ENCODE results near the gene ROBO4.

ROBO4 gene

GRCh38 chr11:124894606-124895430 lies 2.8 kb downstream of the ROBO4 start:
- Histone ChIP-seq H3K9ac (ENCODE audit: low read length) (no peak overlapping the region), H3K9me3 (ENCODE audit: control insufficient read depth, low read depth, low read length) (no peaks in the 10 kb centered on the region), H3K36me3 (ENCODE audit: control insufficient read depth, low read depth, low read length) (no peaks in the 10 kb centered on the region), H3K27ac (ENCODE audit: low read length) (no peak overlapping the region), H3K27me3 (ENCODE audit: control insufficient read depth, insufficient read depth, low read length) (no peaks in the 10 kb centered on the region), H3K4me3 (ENCODE audit: low read length) (no peak overlapping the region), H3K4me1 (ENCODE audit: control insufficient read depth, low read depth, low read length) (peaks cover 12% of the 10 kb centered on the region)

DNA sequence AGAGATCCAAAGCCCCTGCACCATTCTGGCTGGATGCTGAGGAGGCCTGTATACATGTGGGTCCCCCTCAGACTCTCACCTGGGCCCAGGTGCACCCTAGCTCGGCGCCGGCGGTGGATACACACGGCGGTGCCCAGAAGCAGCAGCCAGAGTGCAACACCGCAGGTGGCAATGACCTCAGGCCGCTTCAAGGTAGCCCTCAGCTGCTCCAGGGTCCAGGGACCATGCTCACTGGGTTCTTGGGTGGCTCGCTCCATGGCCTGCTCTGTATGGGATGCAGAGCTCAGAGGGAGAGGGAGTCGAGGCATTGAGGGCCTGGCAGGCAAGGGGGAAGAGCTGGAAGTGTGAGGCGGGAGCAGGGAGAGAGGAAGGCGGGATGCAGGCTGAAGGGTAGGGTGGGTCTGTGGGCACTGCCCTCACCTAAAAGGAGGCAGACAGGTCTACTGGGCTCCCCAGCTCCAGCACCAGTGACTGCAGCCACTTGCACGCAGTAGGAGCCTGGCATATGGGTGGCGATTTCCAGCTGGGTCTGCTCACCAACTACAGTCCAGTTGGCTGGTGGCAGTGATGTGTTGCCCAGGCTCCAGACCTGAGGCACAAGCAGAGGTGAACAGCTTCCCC lies 3.8 kb downstream of the ROBO4 start:
- H3K9me3 ChIP-seq (ENCODE audit: control insufficient read depth, low read depth, low read length) = no peaks in the 10 kb centered on the region

DNA sequence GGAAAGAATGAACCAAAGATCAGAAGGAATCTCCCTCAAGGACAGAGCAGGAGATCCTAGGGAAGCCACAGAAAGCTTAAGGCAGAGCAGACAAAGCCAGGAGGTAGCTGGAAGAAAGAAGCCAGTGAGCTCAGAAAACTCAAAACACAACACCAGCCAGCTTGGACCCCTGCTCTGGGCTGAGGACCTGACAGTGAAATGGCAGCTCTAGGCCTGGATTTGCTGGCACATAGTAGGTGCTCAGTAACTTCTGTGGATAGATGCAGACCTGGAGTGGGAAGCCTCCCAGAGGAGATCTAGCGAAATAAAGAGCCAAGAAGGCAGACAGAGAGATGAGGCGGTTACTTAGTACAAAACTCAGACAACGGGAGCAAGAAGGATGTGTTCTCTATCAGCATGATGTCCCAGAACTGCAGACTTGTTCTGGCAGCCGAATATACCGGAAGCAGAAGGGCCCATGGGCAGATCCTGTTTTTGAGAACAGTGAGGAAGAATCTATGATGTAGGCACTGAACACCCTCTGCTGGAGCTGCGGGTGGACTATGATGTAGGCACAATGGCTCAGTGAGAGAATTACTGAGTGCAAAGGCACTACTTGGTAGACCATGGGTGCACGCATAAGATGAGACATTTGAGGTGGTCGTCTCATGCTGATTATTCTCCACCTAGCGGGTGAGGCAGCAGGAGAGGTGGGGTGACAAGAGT lies 4.8 kb downstream of the ROBO4 start:
- no peaks in the 10 kb centered on the region for H3K4me1 ChIP-seq (ENCODE audit: control insufficient read depth, low read depth, low read length)

More for the DNA sequence above, 3.8 kb downstream of the ROBO4 start:
- Histone ChIP-seq H3K9ac (ENCODE audit: low read length) (no peak overlapping the region), H3K4me3 (ENCODE audit: low read length) (no peak overlapping the region), H3K4me1 (ENCODE audit: control insufficient read depth, low read depth, low read length) (peaks cover 7% of the 10 kb centered on the region), H3K27ac (ENCODE audit: low read length) (no peak overlapping the region), H3K36me3 (ENCODE audit: control insufficient read depth, low read depth, low read length) (no peaks in the 10 kb centered on the region), H3K27me3 (ENCODE audit: control insufficient read depth, insufficient read depth, low read length) (no peaks in the 10 kb centered on the region)

DNA sequence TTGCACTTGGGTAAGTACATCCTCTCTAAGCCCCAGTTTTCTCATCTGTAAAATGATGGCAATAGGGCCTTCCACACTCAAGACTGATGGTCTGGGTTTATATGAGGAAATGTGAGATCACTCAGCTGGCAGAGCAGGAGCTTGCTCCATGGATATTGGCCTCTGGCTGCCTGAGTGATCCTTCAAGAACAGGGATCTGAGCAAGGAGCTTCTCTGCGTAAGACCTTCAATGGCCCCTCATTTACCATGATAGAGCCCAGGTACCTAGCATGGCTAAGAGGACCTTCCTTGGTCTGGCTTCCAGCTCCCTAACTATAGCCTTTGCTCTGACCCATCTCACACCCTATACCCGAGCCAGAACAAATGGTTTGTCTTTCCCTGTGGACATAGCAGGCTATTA lies 5.5 kb downstream of the ROBO4 start:
- no peak overlapping the region for H3K9ac ChIP-seq (ENCODE audit: low read length)

More for the DNA sequence above, 4.8 kb downstream of the ROBO4 start:
- Histone ChIP-seq H3K27ac (ENCODE audit: low read length) (no peak overlapping the region), H3K36me3 (ENCODE audit: control insufficient read depth, low read depth, low read length) (no peaks in the 10 kb centered on the region), H3K9me3 (ENCODE audit: control insufficient read depth, low read depth, low read length) (no peaks in the 10 kb centered on the region), H3K27me3 (ENCODE audit: control insufficient read depth, insufficient read depth, low read length) (peaks cover 5% of the 10 kb centered on the region), H3K4me3 (ENCODE audit: low read length) (no peak overlapping the region), H3K9ac (ENCODE audit: low read length) (no peak overlapping the region)

GRCh38 chr11:124891373-124891861 lies 6.2 kb downstream of the ROBO4 start:
- no peaks in the 10 kb centered on the region for H3K4me1 ChIP-seq (ENCODE audit: control insufficient read depth, low read depth, low read length)
- no peaks in the 10 kb centered on the region for H3K9me3 ChIP-seq (ENCODE audit: control insufficient read depth, low read depth, low read length)
- H3K9ac ChIP-seq (ENCODE audit: low read length) = no peak overlapping the region
- no peaks in the 10 kb centered on the region for H3K36me3 ChIP-seq (ENCODE audit: control insufficient read depth, low read depth, low read length)
- H3K27ac ChIP-seq (ENCODE audit: low read length) = no peak overlapping the region
- H3K27me3 ChIP-seq (ENCODE audit: control insufficient read depth, insufficient read depth, low read length) = peaks cover 5% of the 10 kb centered on the region
- no peak overlapping the region for H3K4me3 ChIP-seq (ENCODE audit: low read length)

More for the DNA sequence above, 5.5 kb downstream of the ROBO4 start:
- no peaks in the 10 kb centered on the region for H3K9me3 ChIP-seq (ENCODE audit: control insufficient read depth, low read depth, low read length)
- no peaks in the 10 kb centered on the region for H3K4me1 ChIP-seq (ENCODE audit: control insufficient read depth, low read depth, low read length)
- H3K27ac ChIP-seq (ENCODE audit: low read length) = no peak overlapping the region
- peaks cover 5% of the 10 kb centered on the region for H3K27me3 ChIP-seq (ENCODE audit: control insufficient read depth, insufficient read depth, low read length)
- H3K4me3 ChIP-seq (ENCODE audit: low read length) = no peak overlapping the region
- H3K36me3 ChIP-seq (ENCODE audit: control insufficient read depth, low read depth, low read length) = no peaks in the 10 kb centered on the region

DNA sequence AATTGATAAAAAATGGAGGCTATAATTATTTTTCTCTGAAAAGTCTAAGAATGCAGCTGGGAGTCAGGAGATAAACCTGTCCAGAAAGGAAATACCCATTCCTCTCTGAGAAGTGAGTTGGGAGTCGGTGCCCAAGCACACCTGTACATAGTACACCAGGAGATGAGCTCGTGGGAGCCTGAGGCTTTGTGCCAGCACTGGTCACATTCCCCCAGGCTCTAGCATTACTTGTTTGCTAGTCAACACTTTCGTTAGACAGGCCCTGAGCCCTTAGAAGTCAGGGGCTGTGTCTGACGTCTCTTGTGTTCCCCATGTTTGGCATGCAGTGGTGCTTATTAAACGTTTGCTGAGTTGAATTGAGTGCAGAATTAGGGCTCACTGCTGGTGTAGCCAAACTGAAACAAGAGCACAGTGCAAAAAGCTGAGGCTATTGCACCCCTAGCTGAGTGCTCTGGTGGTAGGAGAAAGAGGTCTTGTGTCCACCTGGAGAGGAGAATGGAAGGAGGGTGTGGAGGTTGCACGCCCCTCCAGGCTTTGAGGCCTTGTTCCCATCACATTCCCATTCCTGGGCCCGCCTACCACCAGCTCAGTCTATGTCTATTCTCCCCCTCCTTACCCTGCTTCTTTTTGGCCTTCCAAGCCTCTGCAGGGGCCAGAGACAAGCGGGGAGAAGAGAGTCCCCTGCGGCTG lies 6.8 kb downstream of the ROBO4 start:
- no peak overlapping the region for H3K9ac ChIP-seq (ENCODE audit: low read length)
- no peak overlapping the region for H3K4me3 ChIP-seq (ENCODE audit: low read length)
- H3K4me1 ChIP-seq (ENCODE audit: control insufficient read depth, low read depth, low read length) = no peaks in the 10 kb centered on the region
- H3K27ac ChIP-seq (ENCODE audit: low read length) = no peak overlapping the region
- no peaks in the 10 kb centered on the region for H3K36me3 ChIP-seq (ENCODE audit: control insufficient read depth, low read depth, low read length)
- H3K27me3 ChIP-seq (ENCODE audit: control insufficient read depth, insufficient read depth, low read length) = peaks cover 5% of the 10 kb centered on the region
- H3K9me3 ChIP-seq (ENCODE audit: control insufficient read depth, low read depth, low read length) = no peaks in the 10 kb centered on the region

DNA sequence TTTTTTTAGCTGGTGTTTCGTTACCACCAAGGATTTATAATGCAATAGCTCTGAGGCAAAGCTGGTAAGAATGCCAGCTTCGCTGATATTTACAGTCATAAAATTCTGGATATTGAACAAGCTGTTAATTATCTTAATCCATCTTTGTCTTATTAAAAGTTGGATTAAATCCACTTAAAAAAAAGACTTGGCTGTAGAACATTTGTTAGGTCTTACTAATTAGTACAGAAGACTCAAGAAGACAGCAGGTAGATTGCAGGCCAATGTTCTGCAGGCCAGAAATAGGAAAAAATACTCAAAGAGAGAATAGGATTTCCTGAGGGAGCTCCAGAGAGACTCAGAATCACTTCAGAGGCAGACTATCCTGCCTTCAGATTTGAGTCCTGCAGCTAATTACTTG lies 7.5 kb downstream of the ROBO4 start:
- Histone ChIP-seq H3K27ac (ENCODE audit: low read length) (no peak overlapping the region), H3K27me3 (ENCODE audit: control insufficient read depth, insufficient read depth, low read length) (peaks cover 5% of the 10 kb centered on the region), H3K4me1 (ENCODE audit: control insufficient read depth, low read depth, low read length) (no peaks in the 10 kb centered on the region), H3K4me3 (ENCODE audit: low read length) (no peak overlapping the region), H3K36me3 (ENCODE audit: control insufficient read depth, low read depth, low read length) (no peaks in the 10 kb centered on the region), H3K9me3 (ENCODE audit: control insufficient read depth, low read depth, low read length) (no peaks in the 10 kb centered on the region), H3K9ac (ENCODE audit: low read length) (no peak overlapping the region)

GRCh38 chr11:124889191-124890091 lies 8.2 kb downstream of the ROBO4 start:
- Histone ChIP-seq H3K4me3 (ENCODE audit: low read length) (no peak overlapping the region), H3K9ac (ENCODE audit: low read length) (no peak overlapping the region), H3K27me3 (ENCODE audit: control insufficient read depth, insufficient read depth, low read length) (peaks cover 5% of the 10 kb centered on the region), H3K4me1 (ENCODE audit: control insufficient read depth, low read depth, low read length) (no peaks in the 10 kb centered on the region), H3K9me3 (ENCODE audit: control insufficient read depth, low read depth, low read length) (no peaks in the 10 kb centered on the region), H3K27ac (ENCODE audit: low read length) (no peak overlapping the region), H3K36me3 (ENCODE audit: control insufficient read depth, low read depth, low read length) (no peaks in the 10 kb centered on the region)

DNA sequence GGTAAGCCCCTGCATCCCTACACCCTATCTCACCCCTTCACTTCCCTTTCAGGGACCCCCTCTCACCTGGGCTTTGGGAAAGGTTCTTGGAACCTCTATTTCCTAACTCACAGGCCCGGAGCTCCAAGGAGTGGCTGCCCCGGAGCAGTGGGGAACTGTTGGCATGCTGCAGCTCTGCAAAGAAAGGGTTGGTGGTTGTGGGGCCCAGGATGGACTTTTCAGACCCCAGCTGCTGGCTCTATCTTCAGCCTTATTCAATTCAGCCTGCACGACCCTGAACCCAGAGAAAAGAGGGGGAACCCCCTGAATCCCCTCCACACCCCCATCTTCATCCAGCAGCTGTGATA lies 10.0 kb downstream of the ROBO4 start:
- no peak overlapping the region for H3K9ac ChIP-seq (ENCODE audit: low read length)
- no peaks in the 10 kb centered on the region for H3K9me3 ChIP-seq (ENCODE audit: control insufficient read depth, low read depth, low read length)
- no peak overlapping the region for H3K4me3 ChIP-seq (ENCODE audit: low read length)
- H3K27ac ChIP-seq (ENCODE audit: low read length) = no peak overlapping the region
- H3K36me3 ChIP-seq (ENCODE audit: control insufficient read depth, low read depth, low read length) = no peaks in the 10 kb centered on the region
- no peaks in the 10 kb centered on the region for H3K4me1 ChIP-seq (ENCODE audit: control insufficient read depth, low read depth, low read length)
- peaks cover 5% of the 10 kb centered on the region for H3K27me3 ChIP-seq (ENCODE audit: control insufficient read depth, insufficient read depth, low read length)

DNA sequence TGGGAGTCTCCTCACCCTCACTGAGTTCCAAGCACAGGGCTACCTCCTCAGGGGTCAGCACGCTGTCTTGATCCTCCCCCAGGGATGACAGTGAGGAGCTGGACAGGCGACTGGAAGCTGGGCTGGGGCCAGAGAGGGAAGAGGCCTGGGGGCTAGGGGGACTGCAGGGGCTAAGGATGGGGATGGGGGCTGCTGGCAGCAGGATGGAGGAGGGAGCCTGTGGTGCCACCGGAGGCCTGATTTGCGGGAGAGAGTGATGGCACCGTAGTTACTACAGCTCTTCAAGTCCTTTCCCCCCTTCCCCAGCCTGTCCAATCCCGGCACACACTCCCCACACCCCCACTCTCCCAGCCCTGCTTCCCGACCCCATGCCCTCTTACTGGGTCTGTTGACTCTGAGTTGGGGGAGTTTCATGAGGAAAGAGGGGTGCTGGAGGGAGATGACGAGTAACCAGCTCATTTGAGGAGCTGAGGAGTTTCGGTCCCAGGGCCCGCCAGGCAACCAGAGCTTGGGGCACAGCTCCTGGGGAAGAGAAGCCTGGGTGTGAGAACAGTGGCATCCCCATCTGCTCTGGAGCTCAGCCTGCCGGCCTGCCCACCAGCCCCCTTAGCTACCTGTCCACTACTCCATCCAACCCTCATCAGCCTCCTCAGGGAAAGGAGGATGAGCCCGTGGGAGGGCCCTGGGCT lies 10.5 kb downstream of the ROBO4 start:
- Histone ChIP-seq H3K27me3 (ENCODE audit: control insufficient read depth, insufficient read depth, low read length) (peaks cover 5% of the 10 kb centered on the region), H3K27ac (ENCODE audit: low read length) (no peak overlapping the region), H3K4me3 (ENCODE audit: low read length) (no peak overlapping the region), H3K4me1 (ENCODE audit: control insufficient read depth, low read depth, low read length) (no peaks in the 10 kb centered on the region), H3K9me3 (ENCODE audit: control insufficient read depth, low read depth, low read length) (no peaks in the 10 kb centered on the region), H3K9ac (ENCODE audit: low read length) (no peak overlapping the region), H3K36me3 (ENCODE audit: control insufficient read depth, low read depth, low read length) (no peaks in the 10 kb centered on the region)
